HG03565 (cell line): ENCODE results near the gene VKORC1L1.
"Not testable (repeated sequence)": the region's sequence is repeated elsewhere in the genome, so short reads cannot be mapped to it uniquely, and the experiment has no call there.

Source experiments
- ATAC-seq: cut with Tn5 transposase; IDR thresholded peaks from one replicate; pipeline ENCODE4 v1.9.1; 2021; ENCODE audit warnings: mild to moderate bottlenecking, moderate library complexity; ENCODE audit not compliant: unreplicated experiment

The VKORC1L1 gene

GRCh38 chr7:65974191-65974801 lies 101.4 kb downstream of the VKORC1L1 start:
- ATAC-seq = no peak

GRCh38 chr7:65974876-65975275 lies 102.0 kb downstream of the VKORC1L1 start:
- no peak for ATAC-seq

GRCh38 chr7:65975814-65976445 lies 103.1 kb downstream of the VKORC1L1 start:
- no peak for ATAC-seq

GRCh38 chr7:65976659-65977196 lies 103.9 kb downstream of the VKORC1L1 start:
- ATAC-seq = no peak

GRCh38 chr7:65978891-65979582 lies 106.2 kb downstream of the VKORC1L1 start:
- no peak for ATAC-seq

GRCh38 chr7:65979583-65980477 lies 107.0 kb downstream of the VKORC1L1 start:
- ATAC-seq = no peak

GRCh38 chr7:65980478-65981250 lies 107.8 kb downstream of the VKORC1L1 start:
- peak; percentile 79 for ATAC-seq

- ATAC-seq = peak; percentile 64
Measured at GRCh38 chr7:65981965-65982792, 109.3 kb downstream of the VKORC1L1 start, which contains the start of gene GUSB. Gene GUSB, minus strand, starts transcription at chr7:65982213. Its CDS starts 30 bp downstream, at chr7:65982183.

- ATAC-seq = no peak
Measured at GRCh38 chr7:65983965-65984658, 111.2 kb downstream of the VKORC1L1 start.

GRCh38 chr7:65988084-65988483 lies 115.2 kb downstream of the VKORC1L1 start:
- no peak for ATAC-seq

- ATAC-seq = not testable (repeated sequence)
Measured at GRCh38 chr7:65988503-65988902, 115.6 kb downstream of the VKORC1L1 start.

- ATAC-seq = no peak
Measured at GRCh38 chr7:65989694-65990080, 116.8 kb downstream of the VKORC1L1 start.

- not testable (repeated sequence) for ATAC-seq
Measured at GRCh38 chr7:65991829-65992228, 119.0 kb downstream of the VKORC1L1 start.

GRCh38 chr7:65992526-65992925 lies 119.7 kb downstream of the VKORC1L1 start:
- ATAC-seq = no peak

GRCh38 chr7:65994984-65995383 lies 122.1 kb downstream of the VKORC1L1 start:
- not testable (repeated sequence) for ATAC-seq

GRCh38 chr7:66000823-66001417 lies 128.0 kb downstream of the VKORC1L1 start:
- ATAC-seq = not testable (repeated sequence)

- not testable (repeated sequence) for ATAC-seq
Measured at GRCh38 chr7:66005115-66005671, 132.3 kb downstream of the VKORC1L1 start.

- ATAC-seq = no peak
Measured at GRCh38 chr7:66007232-66007631, 134.4 kb downstream of the VKORC1L1 start.
